GM12892 (cell line): ENCODE data around the gene ENDOD1.

Source experiments
- POLR2A ChIP-seq: IDR thresholded peaks from 2 replicates; pipeline ENCODE4 v1.6.1; 2011; ENCODE audit warnings: low read depth, low read length, control low read depth
- POLR2AphosphoS5 ChIP-seq: IDR thresholded peaks from 2 replicates; pipeline ENCODE4 v1.6.1; 2011; ENCODE audit warnings: low read depth, low read length, control low read depth
- TAF1 ChIP-seq: IDR thresholded peaks from 2 replicates; pipeline ENCODE4 v1.6.1; 2011; ENCODE audit warnings: low read depth, mild to moderate bottlenecking, control low read depth, low read length, borderline replicate concordance

GRCh38 chr11:95085117-95085816 lies 4.4 kb upstream of the ENDOD1 start:
- TF ChIP-seq POLR2A (no peak), POLR2AphosphoS5 (no peak), TAF1 (no peak)
